GM19043 (cell line): ENCODE measurements around the gene SLC10A6.

Source experiments
- ATAC-seq: cut with Tn5 transposase; IDR thresholded peaks from one replicate; pipeline ENCODE4 v1.9.1; 2021; ENCODE audit warnings: low read depth; ENCODE audit not compliant: unreplicated experiment

SLC10A6 gene

DNA sequence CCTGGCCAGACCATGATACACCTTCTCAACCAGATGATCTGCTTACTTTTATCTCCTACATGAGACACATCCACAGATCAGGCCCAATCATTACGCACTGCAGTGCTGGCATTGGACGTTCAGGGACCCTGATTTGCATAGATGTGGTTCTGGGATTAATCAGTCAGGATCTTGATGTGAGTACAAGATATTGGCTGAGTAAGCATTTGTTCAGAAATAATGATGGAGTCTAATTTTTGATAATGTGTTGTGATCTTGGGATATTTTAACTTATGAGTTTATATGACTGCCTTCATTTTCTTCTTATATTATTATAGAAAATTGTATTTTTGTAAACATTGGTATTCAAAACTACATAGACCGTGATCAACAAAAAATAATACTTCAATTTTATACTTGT is 39.4 kb downstream of the SLC10A6 start:
- ATAC-seq = no peak

DNA sequence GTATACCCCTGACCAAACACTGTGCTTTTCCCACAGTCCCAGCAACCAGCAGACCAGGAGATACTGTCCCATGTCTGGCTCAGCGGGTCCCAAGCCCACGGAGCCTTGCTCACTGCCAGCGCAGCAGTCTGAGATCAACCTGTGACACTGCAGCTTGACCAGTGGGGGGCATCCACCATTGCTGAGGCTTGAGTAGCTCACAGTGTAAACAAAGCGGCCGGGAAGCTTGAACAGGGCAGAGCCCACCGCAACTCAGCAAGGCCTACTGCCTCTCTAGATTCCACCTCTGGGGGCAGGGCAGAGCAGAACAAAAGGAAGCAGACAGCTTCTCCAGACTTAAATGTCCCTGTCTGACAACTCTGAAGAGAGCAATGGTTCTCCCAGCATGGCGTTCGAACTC is 58.1 kb downstream of the SLC10A6 start:
- no peak for ATAC-seq

DNA sequence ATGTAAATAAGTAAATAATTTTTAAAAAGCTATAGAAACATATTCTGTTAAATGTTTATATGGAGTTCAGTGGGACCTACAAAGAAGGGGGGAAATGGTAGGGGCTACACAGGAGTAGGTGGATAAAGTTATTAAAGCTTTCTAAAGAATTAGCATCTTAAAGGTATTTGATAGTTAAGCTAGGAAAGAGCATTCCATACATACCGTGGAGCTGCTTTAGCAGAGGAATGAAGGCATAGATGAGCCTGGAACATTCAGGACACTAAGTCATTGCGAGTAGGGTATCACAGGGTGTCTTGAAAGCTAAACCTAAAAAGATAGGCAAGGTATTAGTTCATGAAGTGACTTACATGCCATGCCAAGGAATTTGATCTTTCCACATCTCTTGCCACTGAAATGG is 60.4 kb downstream of the SLC10A6 start:
- ATAC-seq = no peak

DNA sequence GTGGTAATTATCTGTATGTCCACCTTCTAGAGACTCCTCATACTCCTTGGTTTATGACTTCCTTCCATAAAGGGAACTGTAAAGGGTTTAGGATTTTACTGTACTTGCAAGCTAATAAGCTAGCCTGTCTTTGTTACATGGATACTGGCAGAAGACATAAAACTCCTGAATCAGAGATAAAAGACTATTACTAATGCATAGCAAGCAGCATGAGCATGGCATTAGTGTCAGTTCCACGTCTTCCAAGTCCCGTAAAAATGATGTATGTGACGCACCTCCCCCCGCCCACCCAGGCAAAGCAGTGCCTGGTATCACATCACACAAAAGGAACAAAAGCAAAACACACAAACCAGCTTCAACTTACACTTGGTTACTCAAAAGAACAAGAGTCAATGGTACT is 71.0 kb downstream of the SLC10A6 start:
- no peak for ATAC-seq

DNA sequence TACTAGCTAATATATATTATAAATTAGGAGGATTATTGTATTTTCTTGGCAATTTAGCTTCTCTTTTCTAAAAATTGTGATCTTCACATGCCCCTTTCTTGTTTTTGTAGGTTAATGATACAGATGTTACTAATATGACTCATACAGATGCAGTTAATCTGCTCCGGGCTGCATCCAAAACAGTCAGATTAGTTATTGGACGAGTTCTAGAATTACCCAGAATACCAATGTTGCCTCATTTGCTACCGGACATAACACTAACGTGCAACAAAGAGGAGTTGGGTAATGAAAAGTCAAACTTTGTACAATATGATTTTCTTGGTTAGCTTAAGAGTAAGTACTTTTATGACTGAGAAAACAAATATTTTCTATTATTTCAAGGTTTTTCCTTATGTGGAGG is 74.1 kb downstream of the SLC10A6 start:
- no peak for ATAC-seq
